ENCODE data around the gene SLC25A4.

DNA sequence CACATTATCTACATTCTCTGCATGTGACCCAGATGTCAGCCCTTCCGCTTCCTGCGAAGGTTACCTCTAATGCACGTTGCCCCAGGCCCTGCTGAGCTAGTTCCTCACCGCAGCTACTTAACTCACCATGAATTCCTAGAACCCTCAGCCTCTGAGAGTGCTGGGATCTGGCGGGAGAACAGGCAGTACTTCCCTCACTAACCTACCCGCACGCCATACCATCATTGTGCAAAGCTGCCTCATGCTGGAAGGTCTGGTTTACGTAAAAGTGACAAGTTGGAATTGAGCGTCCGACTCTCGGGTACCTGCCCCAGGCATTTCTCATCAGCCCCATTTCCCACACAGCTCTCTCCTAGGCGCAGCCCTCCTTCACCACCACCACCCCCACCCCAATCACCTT is 6.3 kb downstream of the SLC25A4 start:
- TF ChIP-seq FOXM1 (IDR thresholded peaks at IDR 0.05; ENCODE audit: borderline replicate concordance, low read depth) (no peak), TAF1 (IDR thresholded peaks at IDR 0.05; ENCODE audit: low read depth) (no peak), EP300 (IDR thresholded peaks at IDR 0.05; ENCODE audit: borderline replicate concordance) (no peak), TEAD4 (IDR thresholded peaks at IDR 0.05) (no peak), ZBTB7A (IDR thresholded peaks at IDR 0.05; ENCODE audit: low read depth) (no peak), RAD21 (IDR thresholded peaks at IDR 0.05; ENCODE audit: low read depth) (no peak), USF1 (IDR thresholded peaks at IDR 0.05) (no peak)
- TF ChIP-seq, protein P1, sequence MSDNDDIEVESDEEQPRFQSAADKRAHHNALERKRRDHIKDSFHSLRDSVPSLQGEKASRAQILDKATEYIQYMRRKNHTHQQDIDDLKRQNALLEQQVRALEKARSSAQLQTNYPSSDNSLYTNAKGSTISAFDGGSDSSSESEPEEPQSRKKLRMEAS (IDR thresholded peaks at IDR 0.05): no peak
